Prostate gland (tissue), 2 donors: Measurements from ENCODE around the gene RNF19B.

Experiments
- CTCF ChIP-seq, 4 experiments: fragments of 200-600 bp in 2 of 4; fragments of 450-650 bp in 2 of 4; sonication (generic) in 2 of 4; IDR thresholded peaks; 1 replicate in 3 of 4; 2 replicates in 1 of 4; pipeline ENCODE4 v1.5.1; 2016 to 2019; ENCODE audit warnings: antibody characterized with exemption in 4 of 4, mild to moderate bottlenecking in 2 of 4, moderate library complexity in 2 of 4
- POLR2A ChIP-seq: fragments of 450-650 bp; IDR thresholded peaks from one replicate; pipeline ENCODE4 v1.6.1; 2016; ENCODE audit warnings: antibody characterized with exemption, mild to moderate bottlenecking
- POLR2AphosphoS5 ChIP-seq: sonication (generic); formaldehyde crosslinking; IDR thresholded peaks from one replicate; pipeline ENCODE4 v1.6.1; 2017; ENCODE audit warnings: antibody characterized with exemption

- TF ChIP-seq CTCF (IDR thresholded peaks at IDR 0.05) (no peak), POLR2AphosphoS5 (no peak), POLR2A (no peak)
Observed at GRCh38 chr1:32934535-32934934, 30.1 kb downstream of the RNF19B start.
